Vagina (tissue), 2 donors: Measurements from ENCODE around the gene RNASE7. TPM values are rescaled to one million over a fixed set of nuclear protein-coding genes. Genes with fewer than 3 reads are reported as not detected.

Source experiments
- DNase-seq, 2 donors: peaks; one replicate each; pipeline ENCODE4 v3.0.0-alpha.2; 2017; ENCODE audit errors: extremely low spot score in 2 of 2
- H3K27ac ChIP-seq: fragments of 200-600 bp; sonication (generic); one replicate; pipeline ENCODE4 v1.5.1; 2019
- H3K27me3 ChIP-seq: fragments of 200-600 bp; sonication (generic); one replicate; pipeline ENCODE4 v1.5.1; 2019
- H3K36me3 ChIP-seq, 2 donors: fragments of 200-600 bp; sonication (generic); one replicate each; pipeline ENCODE4 v1.5.1; 2017 to 2019
- H3K4me1 ChIP-seq: fragments of 200-600 bp; sonication (generic); one replicate; pipeline ENCODE4 v1.5.1; 2019
- H3K4me3 ChIP-seq, 2 donors: fragments of 200-600 bp; sonication (generic); 1 replicate in 1 of 2; 2 replicates in 1 of 2; pipeline ENCODE4 v1.5.1; 2016 to 2019
- H3K9me3 ChIP-seq: fragments of 200-600 bp; sonication (generic); one replicate; pipeline ENCODE4 v1.5.1; 2019
- CTCF ChIP-seq, 3 experiments: fragments of 450-650 bp in 2 of 3; fragments of 200-600 bp in 1 of 3; sonication (generic) in 1 of 3; IDR thresholded peaks; one replicate each; pipeline ENCODE4 v1.5.1; 2017 to 2019; ENCODE audit warnings: antibody characterized with exemption in 3 of 3, mild to moderate bottlenecking in 2 of 3, moderate library complexity in 2 of 3
- POLR2A ChIP-seq, 2 donors: fragments of 450-650 bp; IDR thresholded peaks; one replicate each; pipeline ENCODE4 v1.6.1; 2017; ENCODE audit warnings: antibody characterized with exemption in 2 of 2, mild to moderate bottlenecking in 2 of 2, moderate library complexity in 2 of 2
- POLR2AphosphoS5 ChIP-seq, 2 donors: sonication (generic); formaldehyde crosslinking; IDR thresholded peaks; one replicate each; pipeline ENCODE4 v1.9.0; 2017; ENCODE audit warnings: antibody characterized with exemption in 2 of 2, mild to moderate bottlenecking in 2 of 2, low read depth in 1 of 2; ENCODE audit not compliant: insufficient read depth in 1 of 2
- intact Hi-C: fragments of 100-400 bp; cut with DNase I; formaldehyde crosslinking; loops from one replicate; pipeline ENCODE4 v1.15.1; 2023
- total RNA-seq: library from RNA; depleted of rRNA; stranded (reverse); fragments of >200 nt; gene quantifications from one replicate; pipeline ENCODE4 v1.2.3, GENCODE V29; 2016

The RNASE7 gene
- total RNA-seq, 1 donor from 2014 or later: 18.2 TPM

GRCh38 chr14:21070610-21071224 lies 28.6 kb downstream of the RNASE7 start:
- intact Hi-C loops: no loop called here

GRCh38 chr14:21071225-21072030 lies 29.3 kb downstream of the RNASE7 start:
- intact Hi-C loops: no loop called here
- Histone ChIP-seq H3K27ac (peak overlapping the region; percentile 95), H3K4me1 (peaks cover 61% of the 10 kb centered on the region), H3K4me3 (peak overlapping the region; percentile 71 to 73), H3K36me3 (peaks cover 0 to 23% of the 10 kb centered on the region in 2 donors), H3K9me3 (no peaks in the 10 kb centered on the region), H3K27me3 (no peaks in the 10 kb centered on the region)
- peak in 1 of 2 donors; percentile 93 for DNase-seq
- TF ChIP-seq POLR2A (IDR thresholded peaks at IDR 0.05): peak in 1 of 2 donors; percentile 43
- no peak for TF ChIP-seq CTCF (IDR thresholded peaks at IDR 0.05)
- peak in 1 of 2 donors; percentile 79 for TF ChIP-seq POLR2AphosphoS5 (IDR thresholded peaks at IDR 0.05; ENCODE audit: insufficient read depth in 1 of 2, low read depth in 1 of 2)

More at GRCh38 chr14:21070610-21071224, 28.6 kb downstream of the RNASE7 start:
- H3K4me3 ChIP-seq: peak overlapping the region; percentile 71 to 73
- peaks cover 0 to 16% of the 10 kb centered on the region in 2 donors for H3K36me3 ChIP-seq
- H3K4me1 ChIP-seq: peaks cover 61% of the 10 kb centered on the region
- no peaks in the 10 kb centered on the region for H3K27me3 ChIP-seq
- no peaks in the 10 kb centered on the region for H3K9me3 ChIP-seq
- TF ChIP-seq POLR2A (IDR thresholded peaks at IDR 0.05): no peak
- TF ChIP-seq POLR2AphosphoS5 (IDR thresholded peaks at IDR 0.05; ENCODE audit: insufficient read depth in 1 of 2, low read depth in 1 of 2): no peak
- TF ChIP-seq CTCF (IDR thresholded peaks at IDR 0.05): no peak
- H3K27ac ChIP-seq: peak overlapping the region; percentile 95
- no peak for DNase-seq

- intact Hi-C loops: no loop called here
- DNase-seq: no peak
- Histone ChIP-seq H3K4me3 (peak overlapping the region; percentile 71 to 73), H3K27ac (peak overlapping the region; percentile 95), H3K36me3 (peaks cover 0 to 29% of the 10 kb centered on the region in 2 donors), H3K27me3 (no peaks in the 10 kb centered on the region), H3K4me1 (peaks cover 61% of the 10 kb centered on the region), H3K9me3 (no peaks in the 10 kb centered on the region)
- TF ChIP-seq CTCF (IDR thresholded peaks at IDR 0.05) (no peak), POLR2A (IDR thresholded peaks at IDR 0.05) (peak in 1 of 2 donors; percentile 32), POLR2AphosphoS5 (IDR thresholded peaks at IDR 0.05; ENCODE audit: insufficient read depth in 1 of 2, low read depth in 1 of 2) (peak in 1 of 2 donors; percentile 18)
Measured at GRCh38 chr14:21072031-21072473, 29.9 kb downstream of the RNASE7 start.

GRCh38 chr14:21072781-21073339 lies 30.7 kb downstream of the RNASE7 start:
- Histone ChIP-seq H3K36me3 (peaks cover 0 to 32% of the 10 kb centered on the region in 2 donors), H3K4me1 (peaks cover 61% of the 10 kb centered on the region), H3K27ac (peak overlapping the region; percentile 95), H3K27me3 (no peaks in the 10 kb centered on the region), H3K4me3 (no peak overlapping the region), H3K9me3 (no peaks in the 10 kb centered on the region)
- intact Hi-C loops: no loop called here
- TF ChIP-seq CTCF (IDR thresholded peaks at IDR 0.05): no peak
- no peak for DNase-seq
